ENCODE data around the gene SLC7A8.
"Not testable (repeated sequence)": the region's sequence is repeated elsewhere in the genome, so short reads cannot be mapped to it uniquely, and the experiment has no call there.

The SLC7A8 gene

GRCh38 chr14:23108169-23108568 lies 75.3 kb downstream of the SLC7A8 start:
- H3K27ac ChIP-seq (ENCODE audit: low read depth, low read length); H3K9ac ChIP-seq (ENCODE audit: low read depth in 1 of 2, low read length in 2 of 2); H3K4me3 ChIP-seq (ENCODE audit: low read depth in 1 of 2, low read length in 2 of 2); H3K4me1 ChIP-seq (ENCODE audit: control insufficient read depth in 1 of 2, insufficient read depth in 2 of 2, low read length in 2 of 2); H3K9me3 ChIP-seq (ENCODE audit: control insufficient read depth in 1 of 2, low read length in 2 of 2); H3K36me3 ChIP-seq (ENCODE audit: control insufficient read depth in 1 of 2, insufficient read depth in 2 of 2, low read length in 2 of 2): not testable (repeated sequence)
- peaks cover 8 to 10% of the 10 kb centered on the region in 2 donors for H3K27me3 ChIP-seq (ENCODE audit: control insufficient read depth in 1 of 2, insufficient read depth in 2 of 2, low read length in 2 of 2)

GRCh38 chr14:23107620-23108019 lies 75.8 kb downstream of the SLC7A8 start:
- not testable (repeated sequence) for H3K9ac ChIP-seq (ENCODE audit: low read depth in 1 of 2, low read length in 2 of 2); H3K36me3 ChIP-seq (ENCODE audit: control insufficient read depth in 1 of 2, insufficient read depth in 2 of 2, low read length in 2 of 2); H3K9me3 ChIP-seq (ENCODE audit: control insufficient read depth in 1 of 2, low read length in 2 of 2); H3K27ac ChIP-seq (ENCODE audit: low read depth, low read length); H3K4me1 ChIP-seq (ENCODE audit: control insufficient read depth in 1 of 2, insufficient read depth in 2 of 2, low read length in 2 of 2); H3K4me3 ChIP-seq (ENCODE audit: low read depth in 1 of 2, low read length in 2 of 2)
- H3K27me3 ChIP-seq (ENCODE audit: control insufficient read depth in 1 of 2, insufficient read depth in 2 of 2, low read length in 2 of 2): peaks cover 4 to 10% of the 10 kb centered on the region in 2 donors

- Histone ChIP-seq H3K9me3 (ENCODE audit: control insufficient read depth in 1 of 2, low read length in 2 of 2) (no peaks in the 10 kb centered on the region), H3K9ac (ENCODE audit: low read depth in 1 of 2, low read length in 2 of 2) (no peak overlapping the region), H3K36me3 (ENCODE audit: control insufficient read depth in 1 of 2, insufficient read depth in 2 of 2, low read length in 2 of 2) (no peaks in the 10 kb centered on the region), H3K4me1 (ENCODE audit: control insufficient read depth in 1 of 2, insufficient read depth in 2 of 2, low read length in 2 of 2) (no peaks in the 10 kb centered on the region), H3K27me3 (ENCODE audit: control insufficient read depth in 1 of 2, insufficient read depth in 2 of 2, low read length in 2 of 2) (peaks cover 0 to 8% of the 10 kb centered on the region in 2 donors), H3K4me3 (ENCODE audit: low read depth in 1 of 2, low read length in 2 of 2) (no peak overlapping the region), H3K27ac (ENCODE audit: low read depth, low read length) (no peak overlapping the region)
These were observed 76.8 kb downstream of the SLC7A8 start for GRCh38 chr14:23106747-23107045.

- H3K27ac ChIP-seq (ENCODE audit: low read depth, low read length): no peak overlapping the region
- no peaks in the 10 kb centered on the region for H3K4me1 ChIP-seq (ENCODE audit: control insufficient read depth in 1 of 2, insufficient read depth in 2 of 2, low read length in 2 of 2)
- H3K27me3 ChIP-seq (ENCODE audit: control insufficient read depth in 1 of 2, insufficient read depth in 2 of 2, low read length in 2 of 2): no peaks in the 10 kb centered on the region
- H3K4me3 ChIP-seq (ENCODE audit: low read depth in 1 of 2, low read length in 2 of 2): no peak overlapping the region
- H3K36me3 ChIP-seq (ENCODE audit: control insufficient read depth in 1 of 2, insufficient read depth in 2 of 2, low read length in 2 of 2): no peaks in the 10 kb centered on the region
- no peak overlapping the region for H3K9ac ChIP-seq (ENCODE audit: low read depth in 1 of 2, low read length in 2 of 2)
- no peaks in the 10 kb centered on the region for H3K9me3 ChIP-seq (ENCODE audit: control insufficient read depth in 1 of 2, low read length in 2 of 2)
These were observed 78.1 kb downstream of the SLC7A8 start for GRCh38 chr14:23105348-23105824.

- no peak within 1 kb of the TSS for H3K27ac ChIP-seq (ENCODE audit: low read depth, low read length)
- H3K4me3 ChIP-seq (ENCODE audit: low read depth in 1 of 2, low read length in 2 of 2): no peak within 1 kb of the TSS
- no peak within 1 kb of the TSS for H3K9ac ChIP-seq (ENCODE audit: low read depth in 1 of 2, low read length in 2 of 2)
- no peaks in the 10 kb centered on the region for H3K36me3 ChIP-seq (ENCODE audit: control insufficient read depth in 1 of 2, insufficient read depth in 2 of 2, low read length in 2 of 2)
- no peaks in the 10 kb centered on the region for H3K27me3 ChIP-seq (ENCODE audit: control insufficient read depth in 1 of 2, insufficient read depth in 2 of 2, low read length in 2 of 2)
- H3K4me1 ChIP-seq (ENCODE audit: control insufficient read depth in 1 of 2, insufficient read depth in 2 of 2, low read length in 2 of 2): no peaks in the 10 kb centered on the region
- no peaks in the 10 kb centered on the region for H3K9me3 ChIP-seq (ENCODE audit: control insufficient read depth in 1 of 2, low read length in 2 of 2)
These were observed 78.7 kb downstream of the SLC7A8 start, which contains the start of gene CIROP for GRCh38 chr14:23104591-23105347. CIROP (minus strand) TSS chr14:23104989; CDS start chr14:23104920, 69 bp downstream.

- Histone ChIP-seq H3K9me3 (ENCODE audit: control insufficient read depth in 1 of 2, low read length in 2 of 2) (no peaks in the 10 kb centered on the region), H3K4me1 (ENCODE audit: control insufficient read depth in 1 of 2, insufficient read depth in 2 of 2, low read length in 2 of 2) (peaks cover 0 to 2% of the 10 kb centered on the region in 2 donors), H3K4me3 (ENCODE audit: low read depth in 1 of 2, low read length in 2 of 2) (no peak overlapping the region), H3K9ac (ENCODE audit: low read depth in 1 of 2, low read length in 2 of 2) (no peak overlapping the region), H3K27me3 (ENCODE audit: control insufficient read depth in 1 of 2, insufficient read depth in 2 of 2, low read length in 2 of 2) (no peaks in the 10 kb centered on the region), H3K27ac (ENCODE audit: low read depth, low read length) (no peak overlapping the region), H3K36me3 (ENCODE audit: control insufficient read depth in 1 of 2, insufficient read depth in 2 of 2, low read length in 2 of 2) (peaks cover 0 to 2% of the 10 kb centered on the region in 2 donors)
These were observed 79.3 kb downstream of the SLC7A8 start for GRCh38 chr14:23104070-23104590.

GRCh38 chr14:23103581-23103980 lies 79.9 kb downstream of the SLC7A8 start:
- no peak overlapping the region for H3K4me3 ChIP-seq (ENCODE audit: low read depth in 1 of 2, low read length in 2 of 2)
- no peak overlapping the region for H3K27ac ChIP-seq (ENCODE audit: low read depth, low read length)
- no peak overlapping the region for H3K9ac ChIP-seq (ENCODE audit: low read depth in 1 of 2, low read length in 2 of 2)
- H3K4me1 ChIP-seq (ENCODE audit: control insufficient read depth in 1 of 2, insufficient read depth in 2 of 2, low read length in 2 of 2): peaks cover 0 to 3% of the 10 kb centered on the region in 2 donors
- peaks cover 0 to 6% of the 10 kb centered on the region in 2 donors for H3K36me3 ChIP-seq (ENCODE audit: control insufficient read depth in 1 of 2, insufficient read depth in 2 of 2, low read length in 2 of 2)
- H3K9me3 ChIP-seq (ENCODE audit: control insufficient read depth in 1 of 2, low read length in 2 of 2): no peaks in the 10 kb centered on the region
- H3K27me3 ChIP-seq (ENCODE audit: control insufficient read depth in 1 of 2, insufficient read depth in 2 of 2, low read length in 2 of 2): no peaks in the 10 kb centered on the region

- H3K4me1 ChIP-seq (ENCODE audit: control insufficient read depth in 1 of 2, insufficient read depth in 2 of 2, low read length in 2 of 2): peaks cover 0 to 3% of the 10 kb centered on the region in 2 donors
- H3K9me3 ChIP-seq (ENCODE audit: control insufficient read depth in 1 of 2, low read length in 2 of 2): no peaks in the 10 kb centered on the region
- H3K36me3 ChIP-seq (ENCODE audit: control insufficient read depth in 1 of 2, insufficient read depth in 2 of 2, low read length in 2 of 2): peaks cover 7 to 12% of the 10 kb centered on the region in 2 donors
- H3K27ac ChIP-seq (ENCODE audit: low read depth, low read length): no peak overlapping the region
- no peak overlapping the region for H3K9ac ChIP-seq (ENCODE audit: low read depth in 1 of 2, low read length in 2 of 2)
- H3K4me3 ChIP-seq (ENCODE audit: low read depth in 1 of 2, low read length in 2 of 2): no peak overlapping the region
- no peaks in the 10 kb centered on the region for H3K27me3 ChIP-seq (ENCODE audit: control insufficient read depth in 1 of 2, insufficient read depth in 2 of 2, low read length in 2 of 2)
These were observed 80.7 kb downstream of the SLC7A8 start for GRCh38 chr14:23102801-23103200.

- Histone ChIP-seq H3K4me3 (ENCODE audit: low read depth in 1 of 2, low read length in 2 of 2) (no peak overlapping the region), H3K27me3 (ENCODE audit: control insufficient read depth in 1 of 2, insufficient read depth in 2 of 2, low read length in 2 of 2) (no peaks in the 10 kb centered on the region), H3K9ac (ENCODE audit: low read depth in 1 of 2, low read length in 2 of 2) (no peak overlapping the region), H3K27ac (ENCODE audit: low read depth, low read length) (no peak overlapping the region), H3K36me3 (ENCODE audit: control insufficient read depth in 1 of 2, insufficient read depth in 2 of 2, low read length in 2 of 2) (peaks cover 11 to 17% of the 10 kb centered on the region in 2 donors), H3K9me3 (ENCODE audit: control insufficient read depth in 1 of 2, low read length in 2 of 2) (no peaks in the 10 kb centered on the region), H3K4me1 (ENCODE audit: control insufficient read depth in 1 of 2, insufficient read depth in 2 of 2, low read length in 2 of 2) (peaks cover 2 to 4% of the 10 kb centered on the region in 2 donors)
These were observed 81.4 kb downstream of the SLC7A8 start for GRCh38 chr14:23101986-23102625.

GRCh38 chr14:23101213-23101970 lies 82.1 kb downstream of the SLC7A8 start:
- Histone ChIP-seq H3K27ac (ENCODE audit: low read depth, low read length) (no peak overlapping the region), H3K4me3 (ENCODE audit: low read depth in 1 of 2, low read length in 2 of 2) (no peak overlapping the region), H3K36me3 (ENCODE audit: control insufficient read depth in 1 of 2, insufficient read depth in 2 of 2, low read length in 2 of 2) (peaks cover 11 to 17% of the 10 kb centered on the region in 2 donors), H3K4me1 (ENCODE audit: control insufficient read depth in 1 of 2, insufficient read depth in 2 of 2, low read length in 2 of 2) (peaks cover 9 to 11% of the 10 kb centered on the region in 2 donors), H3K27me3 (ENCODE audit: control insufficient read depth in 1 of 2, insufficient read depth in 2 of 2, low read length in 2 of 2) (no peaks in the 10 kb centered on the region), H3K9me3 (ENCODE audit: control insufficient read depth in 1 of 2, low read length in 2 of 2) (no peaks in the 10 kb centered on the region), H3K9ac (ENCODE audit: low read depth in 1 of 2, low read length in 2 of 2) (no peak overlapping the region)

Data from duodenal mucosa (tissue), 2 donors.